ENCODE results near the gene CTDSPL.

Gene CTDSPL

DNA sequence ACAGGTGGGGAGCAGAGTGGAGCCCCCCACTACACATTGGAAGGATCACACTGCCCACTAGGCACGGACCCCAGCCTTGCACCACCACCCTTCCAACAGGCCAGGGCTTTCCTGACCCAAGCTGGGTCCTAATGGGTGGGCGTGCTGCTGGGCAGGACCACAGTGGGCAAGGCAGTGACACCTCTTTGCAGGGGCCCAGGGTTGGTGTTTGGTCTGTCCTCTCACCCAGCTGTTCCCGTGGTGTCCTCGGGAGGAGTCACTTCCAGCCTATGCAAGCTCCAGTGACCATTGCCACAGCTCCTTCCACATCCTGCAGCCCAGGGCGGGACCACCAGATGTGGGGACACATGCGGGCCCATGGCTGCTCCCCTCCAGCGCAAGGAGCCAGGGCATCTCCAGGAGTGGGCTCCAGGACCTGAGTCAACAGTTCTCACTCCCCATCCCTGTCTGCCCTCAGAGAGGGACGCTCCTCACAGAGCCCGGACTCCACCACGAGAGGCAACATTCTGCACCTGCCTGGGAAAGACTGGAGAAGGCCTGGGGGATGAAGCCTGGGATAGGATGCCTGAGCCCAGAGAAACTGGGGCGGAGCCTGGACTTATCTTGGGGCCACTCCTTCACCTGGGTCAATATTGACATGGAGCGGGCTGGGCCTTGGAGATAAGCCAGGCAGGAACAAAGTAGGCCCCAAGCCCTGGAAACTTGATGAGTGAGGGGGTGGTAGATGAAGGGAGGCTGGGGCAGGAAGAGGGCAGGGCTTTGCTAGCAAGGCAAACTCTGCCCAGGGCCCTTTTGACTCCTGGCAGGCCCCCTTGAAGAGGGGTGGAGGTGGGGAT, 125.0 kb downstream of the CTDSPL start (continued):
- TF ChIP-seq, protein P1, sequence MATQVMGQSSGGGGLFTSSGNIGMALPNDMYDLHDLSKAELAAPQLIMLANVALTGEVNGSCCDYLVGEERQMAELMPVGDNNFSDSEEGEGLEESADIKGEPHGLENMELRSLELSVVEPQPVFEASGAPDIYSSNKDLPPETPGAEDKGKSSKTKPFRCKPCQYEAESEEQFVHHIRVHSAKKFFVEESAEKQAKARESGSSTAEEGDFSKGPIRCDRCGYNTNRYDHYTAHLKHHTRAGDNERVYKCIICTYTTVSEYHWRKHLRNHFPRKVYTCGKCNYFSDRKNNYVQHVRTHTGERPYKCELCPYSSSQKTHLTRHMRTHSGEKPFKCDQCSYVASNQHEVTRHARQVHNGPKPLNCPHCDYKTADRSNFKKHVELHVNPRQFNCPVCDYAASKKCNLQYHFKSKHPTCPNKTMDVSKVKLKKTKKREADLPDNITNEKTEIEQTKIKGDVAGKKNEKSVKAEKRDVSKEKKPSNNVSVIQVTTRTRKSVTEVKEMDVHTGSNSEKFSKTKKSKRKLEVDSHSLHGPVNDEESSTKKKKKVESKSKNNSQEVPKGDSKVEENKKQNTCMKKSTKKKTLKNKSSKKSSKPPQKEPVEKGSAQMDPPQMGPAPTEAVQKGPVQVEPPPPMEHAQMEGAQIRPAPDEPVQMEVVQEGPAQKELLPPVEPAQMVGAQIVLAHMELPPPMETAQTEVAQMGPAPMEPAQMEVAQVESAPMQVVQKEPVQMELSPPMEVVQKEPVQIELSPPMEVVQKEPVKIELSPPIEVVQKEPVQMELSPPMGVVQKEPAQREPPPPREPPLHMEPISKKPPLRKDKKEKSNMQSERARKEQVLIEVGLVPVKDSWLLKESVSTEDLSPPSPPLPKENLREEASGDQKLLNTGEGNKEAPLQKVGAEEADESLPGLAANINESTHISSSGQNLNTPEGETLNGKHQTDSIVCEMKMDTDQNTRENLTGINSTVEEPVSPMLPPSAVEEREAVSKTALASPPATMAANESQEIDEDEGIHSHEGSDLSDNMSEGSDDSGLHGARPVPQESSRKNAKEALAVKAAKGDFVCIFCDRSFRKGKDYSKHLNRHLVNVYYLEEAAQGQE (tag by site-specific recombination; IDR thresholded peaks at IDR 0.05), result no peak
- TF ChIP-seq ZNF558 (tag by site-specific recombination; IDR thresholded peaks at IDR 0.05) (no peak), SCRT1 (tag by site-specific recombination; IDR thresholded peaks at IDR 0.05; ENCODE audit: borderline replicate concordance) (no peak), ZNF280D (tag by site-specific recombination; IDR thresholded peaks at IDR 0.05) (no peak), ZNF768 (tag by site-specific recombination; IDR thresholded peaks at IDR 0.05) (no peak), SP3 (tag by site-specific recombination; IDR thresholded peaks at IDR 0.05) (no peak), ZNF24 (tag by site-specific recombination; IDR thresholded peaks at IDR 0.05) (no peak), KLF10 (tag by site-specific recombination; IDR thresholded peaks at IDR 0.05) (no peak), ZNF350 (tag by site-specific recombination; IDR thresholded peaks at IDR 0.05) (no peak), BCL11A (tag by site-specific recombination; IDR thresholded peaks at IDR 0.05; ENCODE audit: low read depth) (no peak), KLF17 (tag by site-specific recombination; IDR thresholded peaks at IDR 0.05) (peak; percentile 61; the same call in 1 of the 2 replicates), ZNF214 (tag by site-specific recombination; IDR thresholded peaks at IDR 0.05; ENCODE audit: borderline replicate concordance) (no peak), ZNF777 (tag by site-specific recombination; IDR thresholded peaks at IDR 0.05; ENCODE audit: borderline replicate concordance) (no peak), ZNF639 (tag by site-specific recombination; IDR thresholded peaks at IDR 0.05) (no peak), ZNF146 (tag by site-specific recombination; IDR thresholded peaks at IDR 0.05) (no peak), ZNF843 (tag by site-specific recombination; IDR thresholded peaks at IDR 0.05) (no peak), ZNF366 (tag by site-specific recombination; conservative IDR thresholded peaks at IDR 0.05) (no peak), SETDB1 (IDR thresholded peaks at IDR 0.05; ENCODE audit: insufficient read length, low read length) (no peak), ZNF580 (tag by site-specific recombination; IDR thresholded peaks at IDR 0.05) (no peak), PRDM6 (tag by site-specific recombination; IDR thresholded peaks at IDR 0.05) (no peak), ZNF121 (tag by site-specific recombination; IDR thresholded peaks at IDR 0.05) (no peak), EGR2 (tag by site-specific recombination; IDR thresholded peaks at IDR 0.05; ENCODE audit: low read depth) (0 out of 2 replicates have a peak, but pooled peaks have one; percentile 29)
- TF ChIP-seq, protein P2, sequence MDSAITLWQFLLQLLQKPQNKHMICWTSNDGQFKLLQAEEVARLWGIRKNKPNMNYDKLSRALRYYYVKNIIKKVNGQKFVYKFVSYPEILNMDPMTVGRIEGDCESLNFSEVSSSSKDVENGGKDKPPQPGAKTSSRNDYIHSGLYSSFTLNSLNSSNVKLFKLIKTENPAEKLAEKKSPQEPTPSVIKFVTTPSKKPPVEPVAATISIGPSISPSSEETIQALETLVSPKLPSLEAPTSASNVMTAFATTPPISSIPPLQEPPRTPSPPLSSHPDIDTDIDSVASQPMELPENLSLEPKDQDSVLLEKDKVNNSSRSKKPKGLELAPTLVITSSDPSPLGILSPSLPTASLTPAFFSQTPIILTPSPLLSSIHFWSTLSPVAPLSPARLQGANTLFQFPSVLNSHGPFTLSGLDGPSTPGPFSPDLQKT (IDR thresholded peaks at IDR 0.05; ENCODE audit: borderline replicate concordance, low read depth, low read length), result no peak
